GM21423 (cell line): ENCODE measurements around the gene IL1RL2.

Experiments used
- ATAC-seq: cut with Tn5 transposase; IDR thresholded peaks from one replicate; pipeline ENCODE4 v1.9.1; 2021; ENCODE audit warnings: mild to moderate bottlenecking, moderate library complexity; ENCODE audit not compliant: unreplicated experiment

IL1RL2 gene

DNA sequence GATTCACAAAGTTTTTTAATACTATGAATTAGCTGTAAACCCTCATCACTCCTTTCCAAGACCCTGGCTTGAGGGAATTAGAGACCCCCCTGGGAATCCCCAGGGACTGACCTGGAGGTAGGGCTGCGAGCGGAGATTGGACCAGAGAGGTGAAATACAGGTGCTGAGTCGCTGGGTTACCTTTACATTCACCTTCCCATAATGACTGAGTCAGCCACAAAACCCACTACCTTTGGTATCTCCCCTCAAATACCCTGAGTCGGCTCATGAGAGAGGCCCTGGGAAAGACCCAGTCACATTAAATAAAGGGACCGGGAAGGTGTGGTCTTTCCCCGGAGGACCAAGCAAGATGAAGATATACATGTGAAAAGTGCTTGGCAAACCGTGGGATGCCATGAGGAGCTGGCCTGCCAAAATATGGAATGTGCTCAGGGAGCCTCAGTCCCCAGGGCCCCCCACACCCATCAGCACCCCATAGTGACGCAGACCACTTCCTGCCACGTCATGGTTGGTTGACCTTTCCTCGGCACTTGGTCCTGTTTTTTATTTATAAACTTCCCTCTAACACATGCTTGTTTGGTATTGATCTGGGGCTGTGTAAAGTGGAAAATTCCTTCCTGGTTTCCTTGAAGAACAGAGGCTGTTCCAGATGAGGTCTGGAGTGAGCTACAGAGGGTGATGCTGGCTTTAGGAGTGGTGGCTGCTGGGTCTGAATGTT lies 51.4 kb downstream of the IL1RL2 start:
- ATAC-seq = no peak

- ATAC-seq = no peak
Measured at GRCh38 chr2:102238778-102239177, 52.0 kb downstream of the IL1RL2 start.

- ATAC-seq = no peak
Measured at GRCh38 chr2:102239344-102239743, 52.5 kb downstream of the IL1RL2 start.

- peak; percentile 85 for ATAC-seq
Measured at GRCh38 chr2:102240640-102241370, 54.0 kb downstream of the IL1RL2 start.

DNA sequence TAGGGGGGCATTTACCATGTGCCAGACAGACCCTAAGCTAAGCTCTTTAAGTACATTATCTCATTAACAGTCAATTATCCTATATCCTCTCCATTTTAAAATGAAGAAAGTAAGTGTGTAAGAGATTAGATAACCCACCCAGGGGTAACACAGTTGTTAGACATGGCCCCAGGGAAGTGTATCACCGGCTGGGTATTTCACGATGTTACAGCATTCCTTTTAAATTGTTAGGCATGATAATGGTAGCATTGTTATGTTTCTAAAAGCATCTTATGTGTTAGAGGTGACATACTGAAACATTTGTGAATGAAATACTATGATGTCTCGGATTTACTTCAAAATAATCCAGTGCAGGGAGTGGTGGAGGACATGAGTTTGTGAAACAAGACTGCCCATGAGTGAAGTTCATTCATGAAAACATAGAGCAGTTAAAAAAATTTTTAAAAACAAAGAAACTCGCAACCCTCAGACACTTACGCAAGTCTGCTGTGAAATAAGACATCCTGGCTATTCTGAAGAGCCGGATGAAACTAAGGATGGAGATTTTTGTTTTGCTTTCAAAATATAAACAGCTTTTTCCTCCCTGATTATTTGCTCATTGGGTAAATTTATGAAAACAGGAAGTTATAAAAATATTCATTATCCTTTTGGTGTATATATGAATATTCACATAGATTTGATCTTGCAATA lies 54.9 kb downstream of the IL1RL2 start:
- ATAC-seq = no peak

- no peak for ATAC-seq
Measured at GRCh38 chr2:102245266-102246151, 58.7 kb downstream of the IL1RL2 start.

GRCh38 chr2:102250278-102250821 lies 63.5 kb downstream of the IL1RL2 start:
- ATAC-seq = no peak

DNA sequence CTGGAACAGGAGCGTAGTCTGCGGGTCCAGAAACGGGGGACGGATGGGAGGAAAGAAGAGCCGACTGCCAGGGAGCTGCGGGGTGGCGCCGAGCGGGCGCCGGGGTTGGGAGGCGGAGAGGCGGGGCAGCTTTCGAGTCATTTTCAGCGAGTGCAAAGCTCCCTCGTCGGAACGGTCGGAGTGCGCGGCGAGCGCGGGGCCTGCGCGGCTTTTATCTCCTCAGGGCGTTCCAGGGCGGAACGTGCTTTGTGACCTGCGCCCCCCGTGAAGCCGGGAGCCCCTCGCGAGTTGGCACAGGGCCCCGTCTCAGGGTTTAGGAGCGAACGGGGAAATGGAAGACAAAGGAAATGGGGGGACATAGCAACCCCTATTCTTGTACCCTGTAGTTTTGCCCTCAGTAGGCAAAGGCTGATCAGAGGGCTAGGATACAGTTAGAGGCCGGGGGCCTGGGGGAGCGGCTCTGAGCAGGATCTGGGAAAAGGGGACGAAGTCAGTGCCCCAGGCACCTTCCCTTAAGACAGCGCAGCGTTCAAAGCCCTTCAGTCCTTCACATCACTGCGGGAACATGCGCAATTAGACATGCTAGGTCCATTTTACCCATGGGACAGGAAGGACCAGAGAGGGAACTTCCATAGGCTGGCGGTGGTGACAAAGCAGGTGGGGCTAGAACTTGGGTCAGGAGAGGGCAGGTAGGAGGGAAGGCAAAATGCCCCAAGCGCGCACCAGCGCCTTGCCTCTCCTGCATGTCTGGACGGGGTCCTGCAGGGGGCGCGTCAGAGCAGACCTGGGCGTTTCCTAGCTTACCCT lies 64.4 kb downstream of the IL1RL2 start:
- no peak for ATAC-seq

GRCh38 chr2:102251849-102252203 lies 65.0 kb downstream of the IL1RL2 start:
- ATAC-seq = no peak

- ATAC-seq = no peak
Measured at GRCh38 chr2:102252236-102252635, 65.4 kb downstream of the IL1RL2 start.

- no peak for ATAC-seq
Measured at GRCh38 chr2:102253140-102253752, 66.4 kb downstream of the IL1RL2 start.

DNA sequence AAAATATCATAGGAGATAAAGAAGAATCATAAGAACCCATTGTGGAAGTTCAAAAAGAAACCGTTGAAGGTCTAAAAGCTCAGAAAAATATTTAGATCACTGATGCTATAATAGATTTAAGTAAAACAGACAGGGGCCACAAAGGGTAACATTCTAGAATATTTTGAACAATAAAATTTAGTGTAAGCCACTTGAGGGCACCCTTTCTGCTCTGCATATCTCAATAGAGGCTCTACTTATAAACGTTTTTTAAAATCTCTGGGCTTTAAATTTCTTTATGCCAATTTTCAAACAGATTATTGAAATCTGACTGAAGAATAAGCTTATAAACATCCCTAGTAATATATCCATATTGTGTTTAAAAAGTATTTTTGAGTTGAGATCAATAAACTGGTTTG lies 66.9 kb downstream of the IL1RL2 start:
- no peak for ATAC-seq

- ATAC-seq = no peak
Measured at GRCh38 chr2:102256276-102256675, 69.5 kb downstream of the IL1RL2 start.

DNA sequence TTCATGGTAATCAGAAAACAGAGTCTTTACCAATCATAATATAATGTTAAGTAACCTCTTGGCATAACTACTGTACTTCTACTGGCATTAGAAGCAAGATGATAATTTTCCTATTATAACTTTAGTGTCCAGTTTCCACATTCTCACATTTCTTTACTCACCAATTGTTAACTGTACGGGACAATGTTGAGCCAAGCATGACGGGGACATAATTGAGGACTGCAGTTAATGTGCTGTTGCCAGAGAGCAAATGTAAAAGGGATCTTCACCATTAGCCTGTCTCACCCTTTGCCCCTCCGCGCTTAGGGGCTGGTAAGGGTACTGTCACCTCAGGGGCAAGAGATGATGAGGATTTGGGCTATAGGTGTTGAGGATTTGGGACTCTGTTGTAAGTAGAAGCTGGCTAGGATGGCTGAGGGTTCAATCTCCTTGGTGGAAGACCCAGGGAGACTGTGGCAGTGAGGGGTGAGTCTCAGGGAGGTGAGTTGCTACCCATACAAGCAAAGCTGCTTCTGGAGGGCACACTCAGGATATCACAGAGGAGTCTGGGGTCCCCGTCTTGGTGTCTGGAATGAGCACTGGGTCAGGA lies 70.1 kb downstream of the IL1RL2 start:
- ATAC-seq = no peak

GRCh38 chr2:102258025-102258385 lies 71.2 kb downstream of the IL1RL2 start:
- no peak for ATAC-seq

DNA sequence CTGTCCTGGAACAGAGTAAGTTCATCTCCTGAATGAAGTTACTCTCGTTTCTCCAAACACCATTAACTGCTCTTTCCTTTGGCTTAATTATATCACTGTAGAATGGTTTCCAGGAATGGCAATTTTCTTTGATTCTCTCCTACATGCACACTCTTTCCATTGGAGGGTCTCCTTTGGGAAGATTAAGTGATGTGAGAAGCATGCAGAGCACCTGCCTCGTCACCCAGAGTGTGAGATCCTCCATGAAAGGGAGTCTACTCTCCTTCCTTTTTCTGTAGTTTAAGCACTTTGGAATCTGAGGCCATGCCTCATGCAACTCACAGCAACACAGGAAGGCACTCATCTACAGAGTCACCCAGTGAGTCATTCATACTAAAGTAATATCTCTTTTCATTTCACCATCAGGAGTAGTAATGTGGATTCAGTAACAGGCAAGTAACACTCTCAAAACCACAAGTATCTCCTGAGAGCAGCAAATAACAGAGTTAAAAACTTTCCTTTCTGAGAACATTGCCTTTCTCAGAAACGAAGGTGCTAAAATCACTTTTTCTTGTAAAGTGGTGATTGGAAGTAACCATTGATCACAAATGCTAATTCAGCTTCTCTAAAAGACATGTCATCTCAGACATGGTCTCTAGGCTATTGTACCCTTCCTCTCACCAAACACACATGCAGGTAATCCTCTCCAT lies 71.7 kb downstream of the IL1RL2 start:
- ATAC-seq = no peak

DNA sequence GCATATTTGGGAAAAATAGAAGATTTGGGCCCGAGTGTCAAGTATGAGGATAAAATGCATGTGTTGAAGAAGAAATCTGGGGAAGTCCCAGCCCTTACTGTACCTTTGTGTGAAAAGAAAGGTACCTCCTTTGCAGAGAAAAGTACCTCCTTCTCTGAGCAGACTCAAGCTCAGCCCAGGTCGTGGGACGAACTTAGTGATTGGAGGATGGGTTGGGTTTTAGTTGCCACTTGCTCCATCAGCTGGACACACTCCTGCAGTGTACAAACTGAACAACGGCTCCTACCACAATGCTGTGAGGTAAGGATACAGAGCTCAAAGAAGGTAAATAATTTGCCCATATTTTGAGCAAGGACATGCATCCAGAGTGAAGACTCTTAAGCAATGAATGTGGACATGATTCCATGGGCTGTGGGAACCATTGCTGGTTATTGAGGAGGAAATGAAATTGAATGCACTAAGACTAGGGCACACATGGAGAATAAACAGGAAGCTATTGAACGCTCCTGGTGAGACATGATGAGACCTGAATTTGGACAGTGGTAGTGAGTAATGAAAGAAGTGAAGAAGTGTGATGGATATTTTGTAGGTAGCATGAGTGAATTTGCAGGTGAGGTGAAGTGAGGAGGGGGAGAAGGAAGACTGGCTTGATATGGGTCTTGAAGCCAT lies 74.8 kb downstream of the IL1RL2 start:
- no peak for ATAC-seq
